Glutamatergic neuron (in vitro differentiated cells): Measurements from ENCODE around the gene FNDC3B. TPM values are rescaled to one million over a fixed set of nuclear protein-coding genes. Genes with fewer than 3 reads are reported as not detected.

Source experiments
- DNase-seq: peaks from one replicate; pipeline ENCODE4 v3.0.0; 2022
- H3K27ac Mint-ChIP-seq: one replicate; pipeline ENCODE4 v1.8.0; 2020; ENCODE audit warnings: mild to moderate bottlenecking, mixed read lengths, inconsistent platforms; ENCODE audit not compliant: unreplicated experiment
- H3K27me3 Mint-ChIP-seq: one replicate; pipeline ENCODE4 v1.8.0; 2020; ENCODE audit warnings: mild to moderate bottlenecking, moderate library complexity, mixed read lengths, inconsistent platforms; ENCODE audit not compliant: unreplicated experiment
- H3K36me3 Mint-ChIP-seq: one replicate; pipeline ENCODE4 v1.8.0; 2020; ENCODE audit warnings: mild to moderate bottlenecking, mixed read lengths, inconsistent platforms; ENCODE audit not compliant: unreplicated experiment
- H3K4me1 Mint-ChIP-seq: one replicate; pipeline ENCODE4 v1.8.0; 2020; ENCODE audit warnings: mild to moderate bottlenecking, low read depth, mixed read lengths, inconsistent platforms; ENCODE audit not compliant: unreplicated experiment
- H3K4me3 Mint-ChIP-seq: one replicate; pipeline ENCODE4 v1.8.0; 2020; ENCODE audit warnings: mild to moderate bottlenecking, mixed read lengths, inconsistent platforms; ENCODE audit not compliant: unreplicated experiment
- H3K9me3 Mint-ChIP-seq: one replicate; pipeline ENCODE4 v1.8.0; 2020; ENCODE audit warnings: mild to moderate bottlenecking, moderate library complexity, mixed read lengths, inconsistent platforms; ENCODE audit not compliant: unreplicated experiment
- CTCF ChIP-seq: fragments of 200-600 bp; sonication (generic); IDR thresholded peaks from one replicate; pipeline ENCODE4 v1.5.0; 2021; ENCODE audit not compliant: partially characterized antibody, unreplicated experiment
- total RNA-seq: library from RNA; stranded (reverse); fragmentation: NEBNext Ultra II Directional; extraction: Animal tissue kit (Norgen Biotek cat#: 25700); gene quantifications from one replicate; pipeline ENCODE4 v1.2.1, GENCODE V29; 2021; ENCODE audit not compliant: unreplicated experiment

Gene FNDC3B
- total RNA-seq, 1 donor from 2014 or later: 11.7 TPM

DNA sequence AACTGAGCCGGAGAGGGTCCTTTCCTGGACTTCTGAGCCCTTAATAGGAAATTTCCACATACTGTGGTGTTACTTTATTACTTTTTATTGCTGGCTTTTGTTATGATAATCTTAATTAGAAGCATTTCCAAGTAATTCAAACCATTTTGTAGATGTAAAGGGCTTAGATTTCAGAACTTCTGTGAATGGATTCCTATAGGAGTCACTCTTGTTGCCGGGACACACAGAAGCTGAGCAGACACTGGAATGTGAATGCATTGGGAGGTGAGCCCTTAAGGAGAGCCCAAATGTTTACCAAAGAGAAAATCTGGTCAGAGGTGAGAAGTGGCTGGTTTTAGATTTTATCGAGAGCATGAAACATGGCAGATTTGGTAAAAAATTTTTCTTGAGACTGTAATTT is 87.4 kb downstream of the FNDC3B start:
- Mint-ChIP-seq H3K9me3 (no peaks in the 10 kb centered on the region), H3K4me1 (peaks cover 5% of the 10 kb centered on the region), H3K27ac (no peak overlapping the region), H3K27me3 (no peaks in the 10 kb centered on the region), H3K4me3 (no peak overlapping the region), H3K36me3 (no peaks in the 10 kb centered on the region)
- no peak for DNase-seq
- TF ChIP-seq CTCF: no peak

- Mint-ChIP-seq H3K36me3 (no peaks in the 10 kb centered on the region), H3K4me3 (no peak overlapping the region), H3K27ac (no peak overlapping the region), H3K4me1 (peaks cover 5% of the 10 kb centered on the region), H3K9me3 (no peaks in the 10 kb centered on the region), H3K27me3 (no peaks in the 10 kb centered on the region)
- DNase-seq: no peak
- TF ChIP-seq CTCF: no peak
Observed at GRCh38 chr3:172127141-172127540, 87.8 kb downstream of the FNDC3B start.

- H3K4me3 Mint-ChIP-seq: no peak overlapping the region
- no peaks in the 10 kb centered on the region for H3K36me3 Mint-ChIP-seq
- no peaks in the 10 kb centered on the region for H3K9me3 Mint-ChIP-seq
- no peak overlapping the region for H3K27ac Mint-ChIP-seq
- TF ChIP-seq CTCF: no peak
- no peak for DNase-seq
- H3K27me3 Mint-ChIP-seq: no peaks in the 10 kb centered on the region
- H3K4me1 Mint-ChIP-seq: peaks cover 5% of the 10 kb centered on the region
Observed at GRCh38 chr3:172127929-172128580, 88.7 kb downstream of the FNDC3B start.

- Mint-ChIP-seq H3K27ac (no peak overlapping the region), H3K27me3 (no peaks in the 10 kb centered on the region), H3K9me3 (no peaks in the 10 kb centered on the region), H3K36me3 (no peaks in the 10 kb centered on the region), H3K4me1 (peaks cover 5% of the 10 kb centered on the region), H3K4me3 (no peak overlapping the region)
- no peak for TF ChIP-seq CTCF
- no peak for DNase-seq
Observed at GRCh38 chr3:172128858-172129257, 89.5 kb downstream of the FNDC3B start.

DNA sequence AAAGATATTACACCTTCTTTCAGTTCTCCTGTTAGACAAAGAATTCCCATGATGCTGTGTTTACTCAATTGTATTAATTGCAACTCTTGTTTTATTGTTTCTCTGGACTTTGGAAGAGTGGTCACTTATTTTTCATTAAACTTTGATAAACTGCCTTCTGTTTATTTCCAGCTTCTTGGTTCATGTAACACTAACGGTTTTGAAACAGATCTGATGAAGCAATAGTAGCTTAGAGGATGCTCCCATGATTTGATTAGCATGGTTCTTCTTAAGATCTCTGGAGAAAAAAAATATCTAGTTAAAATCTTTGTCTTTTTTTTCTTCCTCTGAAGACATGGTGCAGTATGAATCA is 90.1 kb downstream of the FNDC3B start:
- no peaks in the 10 kb centered on the region for H3K36me3 Mint-ChIP-seq
- no peaks in the 10 kb centered on the region for H3K9me3 Mint-ChIP-seq
- no peak for TF ChIP-seq CTCF
- DNase-seq: no peak
- peaks cover 5% of the 10 kb centered on the region for H3K4me1 Mint-ChIP-seq
- no peak overlapping the region for H3K4me3 Mint-ChIP-seq
- H3K27me3 Mint-ChIP-seq: no peaks in the 10 kb centered on the region
- no peak overlapping the region for H3K27ac Mint-ChIP-seq
